ENCODE data around the gene MAST2. TPM values are rescaled to one million over a fixed set of nuclear protein-coding genes. Genes with fewer than 3 reads are reported as not detected.

Gene MAST2
- total RNA-seq, 2 donors from 2014 or later, result 44.5 to 52.1 TPM

GRCh38 chr1:45971335-45971734 is 167.9 kb downstream of the MAST2 start:
- Histone ChIP-seq H3K4me3 (no peak overlapping the region), H3K4me1 (peaks cover 0 to 7% of the 10 kb centered on the region in 2 donors), H3K27me3 (no peaks in the 10 kb centered on the region), H3K36me3 (peaks cover 18% of the 10 kb centered on the region), H3K27ac (no peak overlapping the region), H3K9me3 (no peaks in the 10 kb centered on the region)
- no peak for DNase-seq (ENCODE audit: low spot score)
- TF ChIP-seq CTCF (IDR thresholded peaks at IDR 0.05), result no peak

- H3K9me3 ChIP-seq, result no peaks in the 10 kb centered on the region
- H3K36me3 ChIP-seq, result peaks cover 18% of the 10 kb centered on the region
- H3K4me3 ChIP-seq, result no peak overlapping the region
- no peaks in the 10 kb centered on the region for H3K27me3 ChIP-seq
- DNase-seq (ENCODE audit: low spot score), result no peak
- TF ChIP-seq CTCF (IDR thresholded peaks at IDR 0.05), result no peak
- H3K4me1 ChIP-seq, result peaks cover 0 to 7% of the 10 kb centered on the region in 2 donors
- no peak overlapping the region for H3K27ac ChIP-seq
Measured at GRCh38 chr1:45971922-45972531, 168.6 kb downstream of the MAST2 start.

GRCh38 chr1:45972621-45973020 is 169.2 kb downstream of the MAST2 start:
- Histone ChIP-seq H3K27ac (no peak overlapping the region), H3K9me3 (no peaks in the 10 kb centered on the region), H3K4me3 (no peak overlapping the region), H3K4me1 (peaks cover 0 to 7% of the 10 kb centered on the region in 2 donors), H3K36me3 (peaks cover 18% of the 10 kb centered on the region), H3K27me3 (no peaks in the 10 kb centered on the region)
- no peak for DNase-seq (ENCODE audit: low spot score)
- TF ChIP-seq CTCF (IDR thresholded peaks at IDR 0.05), result no peak

- Histone ChIP-seq H3K4me3 (no peak overlapping the region), H3K27me3 (no peaks in the 10 kb centered on the region), H3K9me3 (no peaks in the 10 kb centered on the region), H3K4me1 (peaks cover 0 to 7% of the 10 kb centered on the region in 2 donors), H3K27ac (no peak overlapping the region), H3K36me3 (peaks cover 18% of the 10 kb centered on the region)
- TF ChIP-seq CTCF (IDR thresholded peaks at IDR 0.05), result no peak
- no peak for DNase-seq (ENCODE audit: low spot score)
Measured at GRCh38 chr1:45973121-45973520, 169.7 kb downstream of the MAST2 start.

- no peaks in the 10 kb centered on the region for H3K9me3 ChIP-seq
- H3K4me1 ChIP-seq, result peaks cover 0 to 5% of the 10 kb centered on the region in 2 donors
- no peaks in the 10 kb centered on the region for H3K27me3 ChIP-seq
- no peak overlapping the region for H3K27ac ChIP-seq
- DNase-seq (ENCODE audit: low spot score), result no peak
- H3K4me3 ChIP-seq, result no peak overlapping the region
- H3K36me3 ChIP-seq, result peaks cover 18% of the 10 kb centered on the region
- TF ChIP-seq CTCF (IDR thresholded peaks at IDR 0.05), result no peak
Measured at GRCh38 chr1:45974541-45975269, 171.3 kb downstream of the MAST2 start.

Measured in right atrium auricular region (tissue), 2 donors.